Transverse colon (tissue), 4 donors: Measurements from ENCODE around the gene MCM3AP.

Experiments used
- CTCF ChIP-seq, 5 experiments: fragments of 200-600 bp in 3 of 5; fragments of 450-650 bp in 2 of 5; sonication (generic) in 3 of 5; IDR thresholded peaks; 1 replicate in 2 of 5; 2 replicates in 3 of 5; pipeline ENCODE4 v1.5.1; 2016 to 2017; ENCODE audit warnings: antibody characterized with exemption in 5 of 5, inconsistent platforms in 3 of 5, mild to moderate bottlenecking in 2 of 5, moderate library complexity in 1 of 5
- POLR2A ChIP-seq: fragments of 450-650 bp; IDR thresholded peaks from one replicate; pipeline ENCODE4 v1.6.1; 2016; ENCODE audit warnings: antibody characterized with exemption, mild to moderate bottlenecking, moderate library complexity
- POLR2AphosphoS5 ChIP-seq, 3 donors: sonication (generic); formaldehyde crosslinking; IDR thresholded peaks; one replicate each; pipeline ENCODE4 v1.6.1; 2016; ENCODE audit warnings: antibody characterized with exemption in 3 of 3

- TF ChIP-seq POLR2A (no peak), CTCF (IDR thresholded peaks at IDR 0.05) (no peak), POLR2AphosphoS5 (IDR thresholded peaks at IDR 0.05) (no peak)
These were observed 96.9 kb downstream of the MCM3AP start for GRCh38 chr21:46188226-46189212.
